NCI-H2171 (cell line): Measurements from ENCODE around the gene CERKL.

Experiments used
- DNase-seq: peaks from one replicate; lab custom pipeline; 2025; lab: John Stamatoyannopoulos, UW

CERKL gene

GRCh38 chr2:181628590-181629585, 28.0 kb downstream of the CERKL start:
- DNase-seq = no peak

- no peak for DNase-seq
These were observed 29.4 kb downstream of the CERKL start for GRCh38 chr2:181627545-181627944.

GRCh38 chr2:181626671-181627070, 30.2 kb downstream of the CERKL start:
- no peak for DNase-seq

- no peak for DNase-seq
These were observed 33.7 kb downstream of the CERKL start for GRCh38 chr2:181623159-181623558.

- DNase-seq = no peak
These were observed 35.0 kb downstream of the CERKL start for GRCh38 chr2:181621779-181622490.

GRCh38 chr2:181619516-181619915, 37.4 kb downstream of the CERKL start:
- no peak for DNase-seq

GRCh38 chr2:181616715-181617114, 40.2 kb downstream of the CERKL start:
- no peak for DNase-seq

- peak; percentile 64 for DNase-seq
These were observed 41.8 kb downstream of the CERKL start for GRCh38 chr2:181614874-181615638.

- DNase-seq = no peak
These were observed 43.7 kb downstream of the CERKL start for GRCh38 chr2:181613241-181613640.

- no peak for DNase-seq
These were observed 49.0 kb downstream of the CERKL start for GRCh38 chr2:181607629-181608590.

GRCh38 chr2:181605889-181606837, 50.7 kb downstream of the CERKL start:
- no peak for DNase-seq

- no peak for DNase-seq
These were observed 54.9 kb downstream of the CERKL start for GRCh38 chr2:181602017-181602416.

- no peak for DNase-seq
These were observed 60.3 kb downstream of the CERKL start for GRCh38 chr2:181596556-181596955.

- no peak for DNase-seq
These were observed 62.6 kb downstream of the CERKL start for GRCh38 chr2:181594322-181594721.

GRCh38 chr2:181589779-181590178, 67.1 kb downstream of the CERKL start:
- no peak for DNase-seq

GRCh38 chr2:181588546-181588945, 68.4 kb downstream of the CERKL start:
- DNase-seq = no peak

GRCh38 chr2:181586569-181587081, 70.3 kb downstream of the CERKL start:
- peak; percentile 95 for DNase-seq

- DNase-seq = peak; percentile 43
These were observed 71.2 kb downstream of the CERKL start for GRCh38 chr2:181585732-181586131.

GRCh38 chr2:181581534-181581933, 75.4 kb downstream of the CERKL start:
- no peak for DNase-seq

- DNase-seq = no peak
These were observed 78.1 kb downstream of the CERKL start for GRCh38 chr2:181578829-181579228.
